DMS114 treated with DMSO at 0.1 percent for 48 hours (cell line): Measurements from ENCODE around the gene CCDC117.
"Not testable (repeated sequence)": the region's sequence is repeated elsewhere in the genome, so short reads cannot be mapped to it uniquely, and the experiment has no call there.

Experiments used
- DNase-seq: peaks from one replicate; lab custom pipeline; 2025; ENCODE audit not compliant: unreplicated experiment; lab: John Stamatoyannopoulos, UW

The CCDC117 gene

DNA sequence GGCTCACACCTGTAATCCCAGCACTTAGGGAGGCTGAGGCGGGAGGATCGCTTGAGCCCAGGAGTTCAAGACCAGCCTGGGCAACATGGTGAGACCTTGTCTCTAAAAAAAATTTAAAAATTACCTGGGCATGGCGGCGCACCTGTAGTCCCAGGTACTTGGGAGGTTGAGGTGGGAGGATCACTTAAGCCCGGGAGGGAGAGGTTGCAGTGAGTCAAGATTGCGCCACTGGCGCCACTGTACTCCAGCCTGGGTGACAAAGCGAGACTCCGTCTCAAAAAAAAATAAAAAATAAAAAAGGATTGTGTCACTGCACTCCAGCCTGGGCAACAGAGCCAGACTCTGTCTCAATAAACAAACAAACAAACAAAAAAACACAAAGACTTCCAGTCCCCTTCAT lies 52.0 kb downstream of the CCDC117 start:
- not testable (repeated sequence) for DNase-seq

DNA sequence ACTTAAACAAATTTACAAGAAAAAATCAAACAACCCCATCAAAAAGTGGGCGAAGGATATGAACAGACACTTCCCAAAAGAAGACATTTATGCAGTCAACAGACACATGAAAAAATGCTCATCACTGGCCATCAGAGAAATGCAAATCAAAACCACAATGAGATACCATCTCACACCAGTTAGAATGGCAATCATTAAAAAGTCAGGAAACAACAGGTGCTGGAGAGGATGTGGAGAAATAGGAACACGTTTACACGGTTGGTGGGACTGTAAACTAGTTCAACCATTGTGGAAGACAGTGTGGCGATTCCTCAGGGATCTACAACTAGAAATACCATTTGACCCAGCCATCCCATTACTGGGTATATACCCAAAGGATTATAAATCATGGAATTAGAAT lies 53.9 kb downstream of the CCDC117 start:
- not testable (repeated sequence) for DNase-seq

DNA sequence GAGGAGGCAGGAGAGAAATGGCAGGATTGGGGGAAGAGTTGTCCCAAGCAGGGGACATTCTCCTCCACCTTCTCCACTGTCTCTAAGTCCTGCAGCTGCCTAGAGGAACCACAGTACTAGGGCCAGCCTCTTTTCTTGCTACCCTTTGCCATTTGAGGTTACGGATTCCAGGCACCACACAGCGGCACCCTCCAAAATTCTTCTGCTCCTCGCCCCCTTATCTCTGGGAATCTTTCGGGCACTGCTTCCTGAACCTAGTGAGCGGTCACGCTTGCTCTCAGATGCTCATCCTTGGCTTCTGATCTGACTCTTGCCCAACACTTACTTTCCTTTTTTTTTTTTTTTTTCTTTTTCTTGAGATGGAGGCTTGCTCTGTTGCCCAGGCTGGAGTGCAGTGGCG lies 54.4 kb downstream of the CCDC117 start:
- DNase-seq: no peak

DNA sequence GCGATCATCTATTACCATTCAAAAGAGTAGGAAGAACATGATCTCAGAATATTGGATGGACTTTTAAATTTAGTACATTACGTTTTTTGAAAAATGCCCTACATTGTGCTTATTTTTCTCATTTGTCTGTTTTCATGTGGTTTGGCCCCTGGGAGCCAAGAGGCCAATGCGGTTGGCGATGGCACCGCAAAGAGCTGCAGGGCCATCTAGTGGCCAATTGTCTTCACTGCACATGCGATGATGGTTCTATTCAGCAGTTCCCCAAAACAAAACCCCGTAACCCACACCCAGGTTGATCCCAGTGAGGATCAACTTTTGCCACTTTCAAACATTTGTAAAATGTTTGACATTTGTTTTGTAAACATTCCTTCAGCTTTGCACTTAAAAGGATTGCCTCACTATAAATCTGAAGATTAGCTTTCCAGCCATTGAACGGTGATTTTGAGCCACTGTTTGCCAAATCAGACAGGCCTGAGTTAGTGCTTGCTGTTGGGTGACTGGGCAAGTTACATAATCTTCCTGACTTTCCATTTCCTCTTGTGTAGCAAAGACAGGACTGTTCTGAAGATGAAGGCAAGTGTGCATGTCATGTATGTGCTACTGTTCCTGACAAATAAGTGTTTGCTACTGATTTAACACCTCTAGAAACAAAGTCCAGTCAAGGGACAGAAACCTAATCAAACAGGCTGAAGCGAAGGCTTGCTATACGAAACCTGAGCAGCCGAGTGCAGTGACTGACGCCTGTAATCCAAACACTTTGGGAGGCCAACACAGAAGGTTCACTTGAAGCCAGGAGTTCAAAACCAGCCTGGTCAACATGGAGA lies 57.1 kb downstream of the CCDC117 start:
- DNase-seq: peak; percentile 31

DNA sequence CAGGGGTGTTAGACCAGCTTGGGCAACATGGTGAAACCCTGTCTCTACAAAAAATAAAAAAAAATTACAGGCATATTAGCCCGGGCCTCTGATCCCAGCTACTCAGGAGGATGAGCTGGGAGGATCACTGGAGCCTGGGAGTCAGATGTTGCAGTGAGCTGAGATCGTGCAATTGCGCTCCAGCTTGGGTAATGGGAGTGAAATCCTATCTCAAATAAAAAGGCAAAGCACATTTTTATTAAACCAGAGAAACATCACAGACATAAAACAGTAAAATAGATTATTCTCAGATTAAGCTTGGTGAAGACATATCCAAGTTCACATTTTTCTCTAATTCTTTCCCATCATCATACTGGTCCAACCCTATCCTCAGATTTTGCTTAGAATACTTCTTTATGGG lies 57.9 kb downstream of the CCDC117 start:
- DNase-seq: no peak

DNA sequence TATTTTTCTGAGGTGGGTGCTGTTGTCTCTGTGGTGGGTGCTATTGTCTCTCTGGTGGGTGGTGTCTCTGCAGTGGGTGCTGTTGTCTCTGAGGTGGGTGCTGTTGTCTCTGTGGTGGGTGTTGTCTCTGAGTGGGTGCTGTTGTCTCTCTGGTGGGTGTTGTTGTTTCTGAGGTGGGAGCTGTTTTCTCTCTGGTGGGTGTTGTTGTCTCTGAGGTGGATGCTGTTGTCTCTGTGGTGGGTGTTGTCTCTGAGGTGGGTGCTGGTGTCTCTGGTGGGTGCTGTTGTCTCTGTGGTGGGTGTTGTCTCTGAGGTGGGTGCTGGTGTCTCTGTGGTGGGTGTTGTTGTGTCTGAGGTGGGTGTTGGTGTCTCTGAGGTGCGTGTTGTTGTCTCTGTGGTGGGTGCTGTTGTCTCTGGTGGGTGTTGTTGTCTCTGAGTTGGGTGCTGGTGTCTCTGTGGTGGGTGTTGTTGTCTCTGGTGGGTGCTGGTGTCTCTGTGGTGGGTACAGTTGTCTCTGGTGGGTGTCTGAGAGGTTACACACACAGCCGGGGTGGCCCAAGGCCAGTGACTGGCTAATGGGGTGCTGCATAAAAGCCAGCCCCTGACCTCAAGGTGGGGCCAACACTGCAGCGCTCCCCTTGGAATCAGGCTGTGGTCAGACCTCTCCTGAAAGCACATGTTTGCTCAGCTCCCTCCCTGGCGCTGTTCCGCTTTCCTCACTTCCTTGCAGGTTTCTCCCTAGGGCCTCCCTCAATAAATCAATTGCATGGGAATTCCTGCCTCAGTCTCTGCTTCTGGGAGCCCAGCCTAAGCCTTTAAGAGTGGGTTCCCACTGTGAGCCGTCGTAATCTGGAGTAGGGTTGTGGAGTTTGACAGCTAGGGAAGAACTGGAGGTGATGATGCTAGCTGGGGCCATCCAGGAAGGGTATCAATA lies 58.9 kb downstream of the CCDC117 start:
- no peak for DNase-seq

DNA sequence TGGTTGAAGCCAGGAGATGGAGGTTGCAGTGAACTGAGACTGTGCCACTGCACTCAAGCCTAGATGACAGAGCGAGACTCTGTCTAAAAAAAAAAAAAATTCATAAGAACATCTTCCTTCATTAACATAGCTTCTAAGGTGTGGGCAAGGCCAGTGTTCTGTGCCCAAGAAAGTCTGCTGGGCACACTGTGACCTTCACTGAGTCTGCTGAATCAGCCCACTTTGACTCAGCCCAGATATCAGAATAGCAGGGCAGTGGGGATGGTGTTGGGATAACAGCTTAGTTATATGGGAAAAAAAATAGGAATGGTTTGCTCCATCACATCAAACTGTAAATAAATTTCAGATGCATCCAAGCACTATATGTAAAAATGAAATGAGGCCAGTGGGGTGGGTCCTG lies 60.2 kb downstream of the CCDC117 start:
- no peak for DNase-seq

DNA sequence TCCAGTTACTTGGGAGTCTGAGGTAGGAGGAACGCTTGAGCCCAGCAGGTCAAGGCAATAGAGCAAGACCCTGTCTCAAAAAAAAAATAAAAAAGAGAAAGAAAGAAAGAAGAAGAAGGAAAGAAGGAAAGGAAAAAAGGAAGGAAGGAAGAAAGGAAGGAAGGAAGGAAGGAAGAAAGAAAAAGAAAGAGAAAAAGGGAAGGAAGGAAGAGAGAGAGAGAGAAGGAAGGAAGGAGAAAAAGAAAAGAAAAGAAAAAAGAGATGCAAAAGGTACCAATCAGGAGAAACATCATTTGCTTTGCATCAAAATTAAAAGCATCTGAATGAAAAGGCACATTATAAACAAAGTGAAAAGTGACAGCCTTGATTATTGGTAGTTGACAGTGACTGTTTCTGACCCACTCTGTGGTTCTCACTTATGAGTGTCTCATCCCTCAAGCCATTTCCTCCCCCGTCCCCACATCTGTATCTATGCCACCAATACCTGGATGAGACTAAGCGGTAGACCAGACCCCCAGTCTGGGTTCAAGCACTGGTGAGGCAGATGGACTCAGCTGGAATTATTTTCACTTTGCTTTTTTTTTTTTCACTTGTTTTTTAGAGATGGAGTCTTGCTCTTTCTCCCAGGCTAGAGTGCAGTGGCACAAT lies 60.9 kb downstream of the CCDC117 start:
- no peak for DNase-seq

DNA sequence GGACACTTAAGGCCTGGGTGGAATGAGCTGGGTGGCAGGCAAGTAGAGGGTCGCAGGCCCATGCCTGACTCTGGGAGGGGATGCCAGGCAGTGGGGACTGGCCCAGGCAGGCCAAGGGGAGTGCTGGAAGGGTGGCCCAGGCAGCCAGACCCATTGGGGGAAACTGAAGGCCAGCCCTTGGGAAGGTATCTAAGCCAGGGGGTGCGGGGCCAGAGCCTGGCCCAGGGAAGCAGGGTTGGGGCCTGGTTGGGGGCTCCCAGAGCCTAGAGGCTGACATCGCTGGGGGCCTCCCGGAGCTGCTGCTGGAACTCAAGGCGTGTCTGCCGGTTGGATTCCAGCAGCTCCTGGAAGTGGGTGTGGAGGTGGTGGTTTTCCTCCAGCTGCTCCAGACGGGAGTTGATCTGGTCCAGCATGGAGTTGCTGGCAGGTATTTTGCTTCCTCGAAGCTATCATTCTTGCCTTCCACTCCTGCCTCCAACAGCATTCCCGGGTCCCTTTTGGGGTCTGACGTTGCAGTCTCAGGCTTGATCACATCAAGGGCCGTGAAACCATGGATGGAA lies 63.2 kb downstream of the CCDC117 start:
- DNase-seq: no peak

DNA sequence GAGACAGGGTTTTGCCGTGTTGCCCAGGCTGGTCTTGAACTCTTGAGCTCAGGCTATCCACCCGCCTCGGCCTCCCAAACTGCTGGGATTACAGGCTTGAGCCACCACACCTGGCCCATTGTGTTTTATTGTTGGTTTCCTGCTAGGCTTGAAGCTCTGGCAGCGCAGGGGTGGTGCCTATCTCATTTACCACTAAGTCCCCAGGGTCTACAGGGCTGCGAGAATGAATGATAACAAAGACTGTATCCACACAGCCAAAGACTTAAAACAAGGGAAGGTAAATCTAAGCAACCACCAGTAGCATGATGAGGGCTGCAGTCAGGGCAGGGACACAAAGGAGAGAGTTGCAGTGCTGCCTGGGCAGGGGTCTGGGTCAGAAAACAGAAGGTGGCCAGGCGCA lies 65.1 kb downstream of the CCDC117 start:
- no peak for DNase-seq
